GM10847 (cell line): Measurements from ENCODE around the gene RPL27A.

ENCODE experiments used
- POLR2A ChIP-seq: IDR thresholded peaks from 2 replicates; pipeline ENCODE4 v1.6.1; 2011; ENCODE audit not compliant: insufficient read length; ENCODE audit errors: extremely low read depth

Gene RPL27A

DNA sequence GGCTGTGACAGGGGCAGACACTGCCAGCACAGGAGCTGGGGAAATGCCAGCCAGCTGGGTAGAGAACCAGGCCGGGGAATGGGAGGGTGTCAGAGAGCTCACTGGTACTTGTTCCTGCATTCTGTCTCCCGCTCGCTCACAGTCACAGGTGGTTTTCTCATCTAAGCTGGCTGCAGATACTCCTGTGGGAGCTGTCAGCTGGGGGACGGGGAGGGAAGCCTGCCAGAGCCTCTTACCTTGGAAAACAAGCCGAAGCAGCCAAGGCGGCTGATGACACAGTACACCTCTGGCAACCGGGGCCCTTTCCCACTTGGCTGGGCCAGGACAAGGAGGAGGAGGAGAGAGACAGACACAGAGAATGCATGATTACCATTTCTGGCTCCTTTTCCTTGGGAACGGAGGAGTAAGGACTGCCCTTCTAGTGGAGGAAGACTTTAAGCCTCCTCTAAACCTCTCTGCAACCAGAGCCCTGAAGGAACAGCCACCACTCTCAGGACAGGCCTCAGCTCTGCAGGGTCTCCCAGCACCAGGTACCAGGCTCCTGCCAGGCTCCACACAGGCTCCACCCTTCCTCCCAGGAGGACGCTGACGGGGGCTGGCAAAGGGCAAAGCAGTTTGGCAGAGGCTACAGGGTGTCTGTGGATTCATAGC, 25.1 kb downstream of the RPL27A start:
- TF ChIP-seq POLR2A: no peak

DNA sequence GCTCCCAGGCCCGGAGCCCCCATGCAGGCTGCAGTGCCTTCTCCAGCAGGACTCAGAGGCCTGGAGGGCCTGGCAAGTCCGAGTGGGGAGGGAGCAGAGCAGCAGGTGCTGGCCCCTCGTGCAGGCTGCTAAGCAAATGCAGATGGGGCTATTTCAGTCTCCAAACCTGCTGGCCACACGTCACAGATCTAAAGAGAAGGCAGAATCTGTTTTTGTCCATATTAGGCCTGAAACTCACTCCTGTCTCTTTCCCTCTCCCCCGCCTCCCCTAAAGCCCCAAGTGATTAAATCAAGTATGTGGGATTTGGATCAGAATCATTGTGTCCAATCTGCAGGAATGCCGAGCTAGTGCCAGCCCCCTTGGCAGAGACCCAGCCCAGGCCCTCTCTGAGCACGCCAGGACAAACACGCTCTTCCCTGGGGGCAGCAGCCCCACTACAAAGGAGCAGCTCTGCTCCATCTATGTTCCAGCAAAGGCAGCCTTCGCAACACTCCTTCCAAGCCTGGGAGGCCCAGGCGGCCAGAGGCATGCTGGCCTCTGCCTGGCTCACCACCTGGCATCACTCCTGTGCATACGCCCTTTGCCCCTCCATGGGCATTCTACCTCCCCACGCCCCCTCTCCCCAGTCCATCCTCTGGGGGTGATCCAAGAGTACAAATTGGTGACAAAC, 26.5 kb downstream of the RPL27A start:
- TF ChIP-seq POLR2A: no peak

DNA sequence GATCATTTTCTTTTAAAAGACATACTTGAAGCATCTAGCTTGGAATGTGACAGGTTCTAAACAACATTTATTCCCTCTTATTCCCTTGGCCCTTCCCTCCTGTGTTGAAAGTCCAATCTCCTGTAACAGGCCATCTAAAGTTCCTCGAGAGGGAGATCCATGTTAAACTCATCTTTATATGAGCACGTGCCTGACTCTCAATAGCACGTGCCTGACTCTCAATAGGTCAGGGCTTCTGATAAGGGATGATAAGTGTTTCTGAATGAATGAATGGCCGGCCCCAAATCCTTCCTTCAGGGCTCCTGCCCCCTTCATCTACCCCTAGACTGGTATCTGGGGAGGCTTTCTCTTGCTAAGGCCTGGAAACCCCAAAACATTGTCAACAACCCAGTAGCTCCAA, 27.2 kb downstream of the RPL27A start:
- TF ChIP-seq POLR2A: no peak

GRCh38 chr11:8711895-8712442, 29.4 kb downstream of the RPL27A start:
- TF ChIP-seq POLR2A: no peak

GRCh38 chr11:8712506-8712905, 29.9 kb downstream of the RPL27A start:
- no peak for TF ChIP-seq POLR2A

DNA sequence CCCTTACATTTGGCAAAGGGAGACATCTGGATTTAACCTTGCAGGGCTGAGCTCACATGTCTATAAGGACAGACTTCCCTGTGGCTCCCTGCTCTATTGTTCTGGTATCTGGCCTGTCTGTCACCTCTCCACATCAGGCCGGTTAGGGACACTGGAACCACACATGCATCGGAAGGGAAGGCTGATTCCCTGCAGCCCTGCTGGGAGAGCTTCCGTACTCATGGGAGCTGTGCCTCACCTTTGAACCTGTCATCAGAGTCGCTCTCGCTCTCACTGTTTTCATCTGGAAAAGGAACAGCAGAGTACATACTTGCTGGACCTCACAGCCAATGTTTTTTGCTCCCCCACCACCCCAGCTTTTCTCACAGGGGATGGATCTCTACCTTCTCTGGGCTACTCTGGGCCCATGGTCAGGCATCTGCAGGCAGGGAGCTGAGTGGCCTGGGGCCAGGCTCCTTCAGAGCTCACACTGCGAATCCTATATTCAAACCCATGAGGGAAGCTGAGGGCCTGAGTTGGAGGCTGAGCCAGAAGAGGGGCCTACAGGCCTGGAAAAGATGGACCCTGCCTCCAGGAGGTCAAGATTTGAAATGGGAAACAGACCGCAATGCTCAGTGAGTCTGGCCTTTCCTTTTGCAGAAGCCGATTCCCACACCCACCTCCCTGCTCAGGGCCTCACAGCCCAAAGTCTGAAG, 31.3 kb downstream of the RPL27A start:
- no peak for TF ChIP-seq POLR2A

- no peak for TF ChIP-seq POLR2A
These were observed 32.1 kb downstream of the RPL27A start for GRCh38 chr11:8714622-8715225.

- no peak for TF ChIP-seq POLR2A
These were observed 32.9 kb downstream of the RPL27A start for GRCh38 chr11:8715501-8715900.

DNA sequence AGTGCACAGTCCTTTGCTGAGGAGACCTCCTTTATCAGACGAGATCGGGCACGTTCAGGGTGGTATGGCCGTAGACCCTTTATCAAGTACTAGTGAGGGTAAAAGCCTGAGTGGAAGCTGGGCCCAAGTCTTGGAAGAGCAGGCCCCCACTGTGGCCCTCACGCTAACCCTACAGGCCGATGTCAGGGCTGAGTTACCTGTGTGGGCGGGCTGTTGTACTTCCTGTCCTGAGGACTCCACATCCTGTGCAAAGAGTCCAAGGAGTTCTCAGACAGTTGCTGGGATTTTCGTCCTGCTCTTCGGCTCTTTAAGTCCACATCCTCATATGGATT, 34.9 kb downstream of the RPL27A start:
- no peak for TF ChIP-seq POLR2A

DNA sequence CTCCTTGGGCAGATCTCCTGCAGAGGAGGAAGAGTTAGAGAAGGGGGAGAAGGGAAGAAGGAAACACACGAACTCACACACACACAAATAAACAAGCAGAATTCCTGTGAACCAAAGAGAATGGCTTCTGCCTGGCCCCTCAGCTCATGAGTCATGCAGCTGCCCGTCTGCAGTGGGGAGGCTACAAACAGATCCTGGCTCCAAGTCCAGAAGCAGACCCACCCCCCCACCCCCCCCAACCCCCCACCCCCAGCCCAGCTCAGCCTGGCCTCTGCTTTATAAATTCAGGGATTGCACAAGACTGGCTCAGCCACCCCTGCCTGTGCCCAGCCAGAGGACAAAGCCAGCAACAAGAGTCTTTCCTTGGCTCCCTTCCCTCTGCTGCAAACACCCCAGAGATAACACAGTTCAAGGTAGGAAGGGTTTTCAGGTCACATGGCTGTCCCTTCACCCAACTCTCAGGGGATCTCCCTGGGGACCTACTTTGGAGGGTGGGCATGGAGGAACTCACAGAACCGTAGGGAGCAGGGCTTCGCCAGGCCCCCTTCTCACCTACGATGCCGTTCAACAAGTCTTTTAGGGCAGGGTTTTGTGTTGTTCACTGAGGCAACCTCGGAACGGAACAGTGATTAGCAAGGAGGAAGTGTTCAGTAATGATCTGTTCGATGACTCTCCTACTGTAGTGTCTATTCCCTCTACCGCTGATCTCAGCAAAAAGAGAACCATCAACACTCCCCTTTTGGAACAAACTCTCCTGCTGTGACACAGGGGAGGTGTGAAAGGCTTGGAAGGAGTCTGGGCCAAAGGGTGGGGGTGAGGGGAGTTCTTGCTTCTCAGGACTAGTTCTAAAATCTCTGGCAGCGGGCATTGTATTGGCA, 35.5 kb downstream of the RPL27A start:
- TF ChIP-seq POLR2A: no peak

DNA sequence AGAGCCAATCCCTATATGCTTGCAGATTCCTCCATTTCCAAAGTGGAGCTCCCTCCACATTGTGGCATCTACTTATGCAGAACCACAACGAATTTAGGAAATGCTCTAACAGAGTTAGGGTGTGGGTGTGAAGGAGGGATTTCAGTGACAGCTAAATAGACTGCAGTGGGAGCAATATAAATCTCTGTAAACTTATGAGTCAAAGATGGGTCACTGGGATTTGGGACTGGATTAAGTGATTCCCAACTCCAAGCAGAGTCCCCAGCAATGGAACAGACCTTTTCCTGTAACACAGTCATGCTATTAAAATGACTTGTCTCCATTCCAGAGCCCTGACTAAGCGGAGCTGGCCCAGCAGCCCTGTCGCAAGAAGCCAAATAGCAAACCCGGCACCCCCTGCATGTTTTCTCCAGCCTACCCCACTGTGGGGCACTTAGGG, 36.6 kb downstream of the RPL27A start:
- no peak for TF ChIP-seq POLR2A

DNA sequence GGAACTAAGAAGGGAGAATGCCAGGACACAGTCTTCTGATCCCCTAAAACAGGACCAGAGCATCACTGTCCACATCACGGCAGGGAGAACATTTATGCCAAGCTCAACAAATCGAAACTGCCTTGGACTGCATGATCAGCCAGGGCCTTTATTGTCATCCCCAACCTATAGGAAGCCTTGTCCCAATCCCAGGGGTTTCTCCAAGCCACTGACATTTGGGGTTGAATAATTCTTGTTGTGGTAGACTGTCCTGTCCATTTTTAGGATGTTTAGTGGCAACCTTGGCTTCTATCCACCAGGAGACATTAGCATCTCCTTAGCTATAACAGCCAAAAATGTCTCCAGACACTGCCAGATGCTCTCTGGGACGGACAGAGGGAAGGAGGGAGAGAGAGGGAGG, 37.1 kb downstream of the RPL27A start:
- TF ChIP-seq POLR2A: no peak

DNA sequence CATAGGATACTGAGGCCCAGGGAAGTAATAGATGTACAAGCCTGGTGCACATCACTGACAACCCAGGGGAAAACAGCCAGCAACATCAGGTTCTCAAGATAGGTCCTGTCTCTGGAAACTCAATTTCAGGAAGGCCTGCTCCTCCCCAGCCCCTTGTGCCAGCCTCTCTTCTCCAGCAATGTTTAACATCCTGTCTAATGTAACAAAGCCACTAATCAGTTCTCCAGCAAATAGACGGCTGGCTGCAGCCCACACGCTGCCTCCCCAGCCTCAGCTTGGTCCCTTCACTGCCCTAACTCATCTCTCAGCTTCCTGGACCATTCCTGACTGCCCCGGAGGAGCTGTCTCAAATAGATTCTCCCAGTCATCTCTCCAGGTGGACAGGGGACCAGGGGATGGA, 37.8 kb downstream of the RPL27A start:
- no peak for TF ChIP-seq POLR2A

DNA sequence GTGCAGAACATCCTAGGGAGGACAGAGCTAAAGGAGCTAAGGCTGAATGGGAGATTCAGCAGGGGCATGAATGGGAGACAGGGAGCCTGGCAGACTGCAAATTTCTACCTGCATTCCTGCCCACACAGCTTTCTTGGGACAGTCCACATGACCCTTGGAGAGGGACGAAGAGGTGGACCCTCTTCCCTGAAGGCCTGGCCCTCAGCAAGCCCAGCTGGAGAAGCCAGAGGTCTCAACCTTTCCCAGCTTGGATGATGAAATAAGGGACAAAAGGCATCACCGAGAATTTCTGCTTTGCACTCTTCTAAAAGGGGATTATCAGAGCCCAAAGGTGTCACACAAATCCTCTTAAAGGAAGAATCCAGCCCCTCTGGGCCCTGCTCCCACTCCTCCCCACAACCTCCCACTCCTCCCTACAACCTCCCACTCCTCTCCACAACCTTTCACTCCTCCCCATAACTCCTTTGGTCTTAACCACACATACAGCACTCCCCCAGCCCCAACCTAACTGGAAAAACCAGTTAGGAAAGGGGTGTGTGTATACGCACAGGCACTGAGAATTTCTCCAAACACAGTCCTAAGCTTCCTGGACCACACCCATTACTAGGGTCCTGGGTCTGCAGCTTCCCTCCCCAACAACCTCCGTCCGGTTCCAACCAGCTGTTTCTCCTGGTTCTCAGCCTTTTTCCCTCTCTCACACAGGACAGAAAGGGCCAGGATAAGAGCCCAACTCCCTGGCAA, 38.4 kb downstream of the RPL27A start:
- no peak for TF ChIP-seq POLR2A
